ENCODE data around the gene CENPQ. TPM values are rescaled to one million over a fixed set of nuclear protein-coding genes. Genes with fewer than 3 reads are reported as not detected.

Gene CENPQ
- total and polyA plus RNA-seq, 10 donors = 3.8 to 9.6 (median 5.4) TPM

DNA sequence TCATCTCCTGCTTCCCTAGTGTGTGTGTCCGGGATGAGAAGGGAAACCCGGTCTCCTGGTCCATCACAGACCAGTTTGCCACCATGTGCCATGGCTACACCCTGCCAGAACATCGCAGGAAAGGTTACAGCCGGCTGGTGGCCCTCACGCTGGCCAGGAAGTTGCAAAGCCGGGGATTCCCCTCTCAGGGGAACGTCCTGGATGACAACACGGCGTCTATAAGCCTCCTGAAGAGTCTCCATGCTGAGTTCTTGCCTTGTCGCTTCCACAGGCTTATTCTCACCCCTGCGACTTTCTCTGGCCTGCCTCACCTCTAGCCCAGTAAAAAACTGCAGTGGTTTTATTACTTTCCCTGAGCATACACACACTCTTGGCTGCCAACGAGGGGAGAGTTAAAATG is 63.4 kb downstream of the CENPQ start:
- Histone ChIP-seq H3K4me1 (no peaks in the 10 kb centered on the region), H3K27me3 (replicated peaks in 1 of 7) (peaks cover 0 to 8% (median 0%) of the 10 kb centered on the region in 7 donors), H3K9me3 (no peaks in the 10 kb centered on the region), H3K27ac (no peak overlapping the region), H3K4me3 (no peak overlapping the region), H3K36me3 (no peaks in the 10 kb centered on the region)
- no peak for DNase-seq
- 64 to 91% (median 75%) methylated on average over 8 to 12 of the region's 12 CpGs for WGBS, 5 donors
- TF ChIP-seq POLR2A (IDR thresholded peaks at IDR 0.05) (no peak), POLR2AphosphoS5 (IDR thresholded peaks at IDR 0.05) (no peak)
- TF ChIP-seq, protein P1, sequence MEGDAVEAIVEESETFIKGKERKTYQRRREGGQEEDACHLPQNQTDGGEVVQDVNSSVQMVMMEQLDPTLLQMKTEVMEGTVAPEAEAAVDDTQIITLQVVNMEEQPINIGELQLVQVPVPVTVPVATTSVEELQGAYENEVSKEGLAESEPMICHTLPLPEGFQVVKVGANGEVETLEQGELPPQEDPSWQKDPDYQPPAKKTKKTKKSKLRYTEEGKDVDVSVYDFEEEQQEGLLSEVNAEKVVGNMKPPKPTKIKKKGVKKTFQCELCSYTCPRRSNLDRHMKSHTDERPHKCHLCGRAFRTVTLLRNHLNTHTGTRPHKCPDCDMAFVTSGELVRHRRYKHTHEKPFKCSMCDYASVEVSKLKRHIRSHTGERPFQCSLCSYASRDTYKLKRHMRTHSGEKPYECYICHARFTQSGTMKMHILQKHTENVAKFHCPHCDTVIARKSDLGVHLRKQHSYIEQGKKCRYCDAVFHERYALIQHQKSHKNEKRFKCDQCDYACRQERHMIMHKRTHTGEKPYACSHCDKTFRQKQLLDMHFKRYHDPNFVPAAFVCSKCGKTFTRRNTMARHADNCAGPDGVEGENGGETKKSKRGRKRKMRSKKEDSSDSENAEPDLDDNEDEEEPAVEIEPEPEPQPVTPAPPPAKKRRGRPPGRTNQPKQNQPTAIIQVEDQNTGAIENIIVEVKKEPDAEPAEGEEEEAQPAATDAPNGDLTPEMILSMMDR (IDR thresholded peaks at IDR 0.05 in 8 of 11, conservative IDR thresholded peaks at IDR 0.05 in 3 of 11) = no peak
- intact Hi-C loops (cut with DNase I; ENCODE audit: low total_unique reads) = no loop called here

- 45 to 71% (median 68%) methylated on average over 1 of the region's 1 CpG for WGBS, 5 donors
- DNase-seq = no peak
- TF ChIP-seq POLR2AphosphoS5 (IDR thresholded peaks at IDR 0.05) (no peak), POLR2A (IDR thresholded peaks at IDR 0.05) (no peak)
- TF ChIP-seq, protein P1 (IDR thresholded peaks at IDR 0.05 in 8 of 11, conservative IDR thresholded peaks at IDR 0.05 in 3 of 11) = no peak
- no peaks in the 10 kb centered on the region for H3K4me1 ChIP-seq
- H3K27ac ChIP-seq = no peak overlapping the region
- H3K27me3 ChIP-seq (replicated peaks in 1 of 7) = peaks cover 0 to 8% (median 0%) of the 10 kb centered on the region in 7 donors
- H3K4me3 ChIP-seq = no peak overlapping the region
- H3K36me3 ChIP-seq = no peaks in the 10 kb centered on the region
- no peaks in the 10 kb centered on the region for H3K9me3 ChIP-seq
- intact Hi-C loops (cut with DNase I; ENCODE audit: low total_unique reads) = no loop called here
Observed at GRCh38 chr6:49527320-49527719, 64.2 kb downstream of the CENPQ start.

GRCh38 chr6:49528571-49528970 is 65.4 kb downstream of the CENPQ start:
- DNase-seq = no peak
- Histone ChIP-seq H3K27ac (no peak overlapping the region), H3K36me3 (no peaks in the 10 kb centered on the region), H3K9me3 (no peaks in the 10 kb centered on the region), H3K4me1 (no peaks in the 10 kb centered on the region), H3K27me3 (replicated peaks in 1 of 7) (peaks cover 0 to 8% (median 0%) of the 10 kb centered on the region in 7 donors), H3K4me3 (no peak overlapping the region)
- intact Hi-C loops (cut with DNase I; ENCODE audit: low total_unique reads) = no loop called here
- TF ChIP-seq POLR2AphosphoS5 (IDR thresholded peaks at IDR 0.05) (no peak), POLR2A (IDR thresholded peaks at IDR 0.05) (no peak)
- TF ChIP-seq, protein P1 (IDR thresholded peaks at IDR 0.05 in 8 of 11, conservative IDR thresholded peaks at IDR 0.05 in 3 of 11) = no peak
- WGBS, 5 donors = 55 to 81% (median 60%) methylated on average over 3 of the region's 3 CpGs

DNA sequence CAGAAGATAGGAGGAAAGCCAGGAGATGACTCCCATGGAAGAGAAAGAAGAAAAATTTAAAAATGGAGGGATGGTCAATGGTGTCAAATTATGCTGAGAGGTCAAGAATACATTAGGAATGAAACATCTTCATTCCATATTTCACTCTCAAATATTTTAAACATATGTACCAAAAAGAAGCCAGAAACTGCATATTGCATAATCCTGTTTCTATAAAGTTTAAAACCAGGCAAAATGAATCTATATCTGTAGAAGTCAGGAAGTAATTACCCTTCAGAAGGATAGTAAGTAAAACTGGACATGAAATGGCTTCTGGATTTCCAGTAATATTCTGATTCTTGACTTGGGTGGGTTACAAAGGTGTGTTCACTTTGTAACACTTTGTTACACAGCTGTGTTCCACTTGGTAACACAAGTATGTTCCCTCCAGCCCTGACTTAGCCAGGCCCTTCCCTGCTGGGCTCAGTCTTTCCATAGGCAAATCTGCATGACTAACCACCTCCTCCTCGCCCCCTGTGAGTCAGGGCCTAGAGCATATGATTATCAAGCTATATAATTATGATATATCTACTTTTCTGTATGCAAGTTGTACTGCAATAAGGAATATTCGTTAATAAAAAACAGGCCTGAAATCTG is 67.1 kb downstream of the CENPQ start:
- Histone ChIP-seq H3K36me3 (no peaks in the 10 kb centered on the region), H3K4me1 (no peaks in the 10 kb centered on the region), H3K27me3 (replicated peaks in 1 of 7) (peaks cover 0 to 8% (median 0%) of the 10 kb centered on the region in 7 donors), H3K4me3 (no peak overlapping the region), H3K9me3 (no peaks in the 10 kb centered on the region), H3K27ac (no peak overlapping the region)
- WGBS, 5 donors = 65 to 85% (median 73%) methylated on average over 2 of the region's 2 CpGs
- intact Hi-C loops (cut with DNase I; ENCODE audit: low total_unique reads) = loop anchor here (5.0 to 10.0 kb wide), 2 partner anchors 75 to 317 kb away; no protein-coding TSS in a partner anchor
- DNase-seq = no peak
- no peak for TF ChIP-seq POLR2AphosphoS5 (IDR thresholded peaks at IDR 0.05)
- TF ChIP-seq, protein P1 (IDR thresholded peaks at IDR 0.05 in 8 of 11, conservative IDR thresholded peaks at IDR 0.05 in 3 of 11) = no peak
- no peak for TF ChIP-seq POLR2A (IDR thresholded peaks at IDR 0.05)
